GM12878 (cell line): ENCODE data around the gene SPINK8. TPM values are rescaled to one million over a fixed set of nuclear protein-coding genes. Genes with fewer than 3 reads are reported as not detected.

Source experiments
- ATAC-seq: fragments of 200-7000 bp; cut with Tn5 transposase; 3 replicates; pipeline ENCODE4 v1.9.1; 2020; ENCODE audit warnings: mild to moderate bottlenecking, moderate library complexity
- BruUV-seq: library from RNA; stranded (reverse); fragments of 400-500 nt; replicated peaks from 2 replicates; lab custom pipeline; 2021; lab: Mats Ljungman, UMichigan
- CTCF ChIA-PET: fragments of 300-600 bp; sonication (Branson Sonifier 250); formaldehyde crosslinking; extraction: SDS; loops from one replicate; lab custom pipeline; 2021; ENCODE audit warnings: inconsistent platforms; lab: Yijun Ruan, JAX
- POLR2A ChIA-PET: fragments of 350-600 bp; formaldehyde crosslinking; extraction: SDS; loops from one replicate; lab custom pipeline; 2021; ENCODE audit warnings: inconsistent platforms; lab: Charles Lee
- RAD21 ChIA-PET: fragments of 300-600 bp; sonication (Branson Sonifier 250); formaldehyde crosslinking; loops from one replicate; lab custom pipeline; 2023; ENCODE audit warnings: antibody characterized with exemption; ENCODE audit not compliant: unreplicated experiment; lab: Charles Lee
- SMC1A ChIA-PET: fragments of 300-600 bp; sonication (Branson Sonifier 250); formaldehyde crosslinking; loops from one replicate; lab custom pipeline; 2023; ENCODE audit not compliant: unreplicated experiment, uncharacterized antibody; lab: Charles Lee
- DNase-seq: peaks from one replicate; pipeline ENCODE4 v3.0.0-alpha.2; 2011; ENCODE audit warnings: low read depth, low spot score
- FAIRE-seq: peaks from 3 replicates; lab custom pipeline; 2011; peaks lifted over from hg19 to GRCh38; lab: Jason Lieb, UNC
- H2AFZ ChIP-seq: 2 replicates; pipeline ENCODE4 v1.6.0; 2011; ENCODE audit warnings: low read depth, low read length, control low read depth; ENCODE audit not compliant: control insufficient read depth
- H3K27ac ChIP-seq: 2 replicates; pipeline ENCODE4 v1.5.1; 2011; ENCODE audit warnings: control low read depth; ENCODE audit not compliant: control insufficient read depth, insufficient read depth
- H3K27me3 ChIP-seq, 2 experiments: replicated peaks in 1 of 2; 2 replicates each; pipeline versions ENCODE4 v1.6.0 to v1.6.1; 2011; ENCODE audit warnings: low read length in 1 of 2; ENCODE audit not compliant: control insufficient read depth in 2 of 2, insufficient read depth in 2 of 2
- H3K36me3 ChIP-seq, 2 experiments: 2 replicates each; pipeline ENCODE4 v1.5.1; 2011; ENCODE audit warnings: low read length in 1 of 2; ENCODE audit not compliant: control insufficient read depth in 2 of 2, insufficient read depth in 2 of 2
- H3K4me1 ChIP-seq: 2 replicates; pipeline ENCODE4 v1.6.1; 2011; ENCODE audit warnings: mild to moderate bottlenecking, low read length, moderate library complexity, mixed read lengths; ENCODE audit not compliant: control insufficient read depth, insufficient read depth
- H3K4me2 ChIP-seq: 2 replicates; pipeline ENCODE4 v1.6.0; 2011; ENCODE audit warnings: control low read depth; ENCODE audit not compliant: control insufficient read depth, insufficient read depth
- H3K4me3 ChIP-seq: fragments of 200-600 bp; sonication (generic); 2 replicates; pipeline ENCODE4 v1.5.1; 2016
- H3K79me2 ChIP-seq: 2 replicates; pipeline ENCODE4 v1.6.0; 2011; ENCODE audit warnings: low read length; ENCODE audit not compliant: control insufficient read depth, insufficient read depth
- H3K9ac ChIP-seq: 2 replicates; pipeline ENCODE4 v1.8.0; 2011; ENCODE audit warnings: low read length, control low read depth, mixed read lengths; ENCODE audit not compliant: control insufficient read depth, insufficient read depth
- H3K9me3 ChIP-seq: replicated peaks from 3 replicates; pipeline ENCODE4 v1.5.1; 2011; ENCODE audit warnings: mild to moderate bottlenecking, low read length; ENCODE audit not compliant: control insufficient read depth, insufficient read depth
- H4K20me1 ChIP-seq: 2 replicates; pipeline ENCODE4 v1.6.0; 2011; ENCODE audit not compliant: control insufficient read depth, insufficient read depth
- BCL11A ChIP-seq: IDR thresholded peaks from 2 replicates; pipeline ENCODE4 v1.6.1; 2011; ENCODE audit warnings: low read depth, low read length
- CBX5 ChIP-seq: sonication (generic); IDR thresholded peaks from 2 replicates; pipeline ENCODE4 v1.6.1; 2016; ENCODE audit warnings: low read depth, moderate library complexity, mild to moderate bottlenecking, inconsistent platforms
- CREB1 ChIP-seq: IDR thresholded peaks from 2 replicates; pipeline ENCODE4 v1.6.1; 2012; ENCODE audit warnings: low read depth, mild to moderate bottlenecking, inconsistent platforms
- CUX1 ChIP-seq: IDR thresholded peaks from 2 replicates; pipeline ENCODE4 v1.6.1; 2012; ENCODE audit warnings: improper control_type of control experiment, low read depth, low read length; ENCODE audit not compliant: insufficient replicate concordance
- E2F4 ChIP-seq: IDR thresholded peaks from 2 replicates; pipeline ENCODE4 v1.6.1; 2012; ENCODE audit warnings: low read depth, low read length, improper control_type of control experiment
- EP300 ChIP-seq, 2 experiments: fragments of 150-350 bp in 1 of 2; IDR thresholded peaks; 2 replicates each; pipeline ENCODE4 v1.6.1; 2011 to 2012; ENCODE audit warnings: low read depth in 2 of 2, low read length in 2 of 2, borderline replicate concordance in 1 of 2, improper control_type of control experiment in 1 of 2, inconsistent platforms in 1 of 2; ENCODE audit not compliant: control insufficient read depth in 1 of 2
- ESRRA ChIP-seq: IDR thresholded peaks from 2 replicates; pipeline ENCODE4 v1.6.1; 2012; ENCODE audit warnings: mild to moderate bottlenecking, low read length, improper control_type of control experiment
- IRF3 ChIP-seq: fragments of 450-650 bp; IDR thresholded peaks from 2 replicates; pipeline ENCODE4 v1.6.1; 2014; ENCODE audit warnings: mild to moderate bottlenecking
- NFXL1 ChIP-seq: fragments of 450-650 bp; IDR thresholded peaks from 2 replicates; pipeline ENCODE4 v1.6.1; 2017; ENCODE audit warnings: antibody characterized with exemption, mild to moderate bottlenecking, borderline replicate concordance
- PKNOX1 ChIP-seq: fragments of 450-650 bp; IDR thresholded peaks from 2 replicates; pipeline ENCODE4 v1.6.1; 2016; ENCODE audit warnings: mild to moderate bottlenecking
- RUNX3 ChIP-seq: IDR thresholded peaks from 2 replicates; pipeline ENCODE4 v1.6.1; 2012; ENCODE audit warnings: low read length, inconsistent platforms
- WGBS: methylation state at CpG from one replicate; pipeline ENCODE4 v1.1.6; 2016; ENCODE audit warnings: low lambda C conversion rate; ENCODE audit not compliant: insufficient replicate concordance, insufficient coverage; ENCODE audit errors: missing lambda C conversion rate; 5-methylcytosine and 5-hydroxymethylcytosine counted together
- in situ Hi-C: fragments of 300-500 bp; cut with MboI; formaldehyde crosslinking; loops from 9 replicates; pipeline ENCODE4 v1.14.3; 2018; ENCODE audit warnings: mixed read lengths
- intact Hi-C: fragments of 100-400 bp; cut with micrococcal nuclease; formaldehyde crosslinking; loops from one replicate; pipeline ENCODE4 v1.14.2; 2022; ENCODE audit not compliant: unreplicated experiment
- polyA plus RNA-seq, 11 experiments: library from polyadenylated mRNA; depleted of rRNA in 4 of 11; unstranded in 6 of 11; stranded (reverse) in 5 of 11; fragments of >200 nt; fragmentation: Nextera tagmentation in 4 of 11; fragmentation: Illumina TruSeq in 1 of 11; extraction: Ambion mirVana in 4 of 11; extraction: Trizol in 1 of 11; gene quantifications; 1 replicate in 1 of 11; 2 replicates in 10 of 11; pipeline versions ENCODE4 v1.2.1 to v1.2.3, GENCODE V29; 2011 to 2016; ENCODE audit warnings: inconsistent platforms in 2 of 11, missing spikeins in 2 of 11, low read depth in 1 of 11
- total RNA-seq, 4 experiments: library from RNA; depleted of rRNA in 3 of 4; stranded (reverse); fragments of >200 nt in 3 of 4; fragmentation: Illumina TruSeq in 1 of 4; extraction: Trizol in 1 of 4; gene quantifications; 2 replicates each; pipeline versions ENCODE4 v1.2.1 to v1.2.3, GENCODE V29; 2013 to 2021

SPINK8 gene
- total and polyA plus RNA-seq, 10 of the 15 experiments (the other 5 are each of a cell fraction or from before 2014, with no cell fraction given): not detected

- TF ChIP-seq IRF3 (no peak), ESRRA (no peak), E2F4 (no peak)
These were observed 11.5 kb upstream of the SPINK8 start (continued) for GRCh38 chr3:48344867-48345507.

- FAIRE-seq: no peak
- WGBS: 58% methylated on average over 8 of the region's 8 CpGs
These were observed 10.0 kb upstream of the SPINK8 start for GRCh38 chr3:48343432-48343831.

More at GRCh38 chr3:48343432-48343831, 10.0 kb upstream of the SPINK8 start:
- ChIA-PET RAD21 (no interaction called here), SMC1A (no interaction called here), POLR2A (no interaction called here), CTCF (interaction anchor here (0.6 kb wide), 1 partner anchor 982 kb away, joined by 3 read pairs; no protein-coding TSS in a partner anchor)
- H3K4me2 ChIP-seq: no peak overlapping the region
- no peaks in the 10 kb centered on the region for H3K79me2 ChIP-seq
- no peaks in the 10 kb centered on the region for H3K27me3 ChIP-seq
- no peaks in the 10 kb centered on the region for H4K20me1 ChIP-seq
- no peak for DNase-seq
- H3K4me3 ChIP-seq: no peak overlapping the region
- no peak for ATAC-seq
- no peaks in the 10 kb centered on the region for H3K9me3 ChIP-seq
- no peak overlapping the region for H3K27ac ChIP-seq
- intact Hi-C loops (no loop called here), in situ Hi-C loops (no loop called here)
- H3K9ac ChIP-seq: no peak overlapping the region
- no peak overlapping the region for H2AFZ ChIP-seq
- H3K36me3 ChIP-seq: no peaks in the 10 kb centered on the region
- no TSS peak for BruUV-seq
- H3K4me1 ChIP-seq: no peaks in the 10 kb centered on the region
- TF ChIP-seq CREB1 (no peak), RUNX3 (no peak), BCL11A (no peak), CBX5 (no peak), PKNOX1 (no peak), NFXL1 (no peak), EP300 (IDR thresholded peaks at IDR 0.05; ENCODE audit: borderline replicate concordance in 1 of 2, control insufficient read depth in 1 of 2, low read depth in 2 of 2, low read length in 2 of 2) (no peak), CUX1 (no peak)
